Tibial nerve (tissue), 3 donors: ENCODE results near the gene HOXB13.

Experiments
- CTCF ChIP-seq, 5 experiments: fragments of 200-600 bp in 3 of 5; fragments of 450-650 bp in 2 of 5; sonication (generic) in 3 of 5; IDR thresholded peaks; one replicate each; pipeline ENCODE4 v1.5.1; 2016 to 2019; ENCODE audit warnings: antibody characterized with exemption in 5 of 5, mild to moderate bottlenecking in 3 of 5, moderate library complexity in 2 of 5
- POLR2A ChIP-seq, 2 donors: fragments of 450-650 bp; IDR thresholded peaks; one replicate each; pipeline ENCODE4 v1.6.1; 2017; ENCODE audit warnings: antibody characterized with exemption in 2 of 2, mild to moderate bottlenecking in 2 of 2, moderate library complexity in 2 of 2

- TF ChIP-seq POLR2A (IDR thresholded peaks at IDR 0.05), result no peak
- TF ChIP-seq CTCF (IDR thresholded peaks at IDR 0.05), result no peak
Observed at GRCh38 chr17:48757524-48757961, 29.0 kb upstream of the HOXB13 start.
